ENCODE results near the gene SNTA1. TPM values are rescaled to one million over a fixed set of nuclear protein-coding genes. Genes with fewer than 3 reads are reported as not detected.

Gene SNTA1
- total and polyA plus RNA-seq, 9 of the 15 experiments (the other 6 are each of a cell fraction or from before 2014, with no cell fraction given), result 1.2 to 40.8 (median 20.3) TPM

- 0 out of 2 replicates have a peak, but pooled peaks have one; percentile 9 for TF ChIP-seq ZBTB40 (IDR thresholded peaks at IDR 0.05)
- TF ChIP-seq ZBTB40 (CRISPR knock-in tag; IDR thresholded peaks at IDR 0.05), result no peak
- TF ChIP-seq LCOR (CRISPR knock-in tag; IDR thresholded peaks at IDR 0.05), result no peak; the same call in 1 of the 2 replicates
- no peak for TF ChIP-seq ZNF165 (CRISPR knock-in tag; IDR thresholded peaks at IDR 0.05; ENCODE audit: borderline replicate concordance)
- TF ChIP-seq JUND (IDR thresholded peaks at IDR 0.05; ENCODE audit: borderline replicate concordance, low read depth, low read length), result peak; percentile 72
- TF ChIP-seq JUND (tag; IDR thresholded peaks at IDR 0.05; ENCODE audit: borderline replicate concordance, low read depth, low read length), result peak; percentile 66; the same call in 1 of the 3 replicates
- TF ChIP-seq RREB1 (CRISPR knock-in tag; IDR thresholded peaks at IDR 0.05), result no peak
- peak; percentile 58 for TF ChIP-seq ASH1L (IDR thresholded peaks at IDR 0.05; ENCODE audit: borderline replicate concordance, low read depth, partially characterized antibody)
- peak; percentile 13; the same call in 1 of the 2 replicates for TF ChIP-seq RAD51 (IDR thresholded peaks at IDR 0.05; ENCODE audit: borderline replicate concordance, low read depth)
- no peak for TF ChIP-seq SP1 (CRISPR knock-in tag; IDR thresholded peaks at IDR 0.05)
These were observed 24.2 kb downstream of the SNTA1 start (continued) for GRCh38 chr20:33419140-33419974.
